Measurements from ENCODE around the gene CHKA. TPM values are rescaled to one million over a fixed set of nuclear protein-coding genes. Genes with fewer than 3 reads are reported as not detected.

CHKA gene
- total and polyA plus RNA-seq, 4 donors: 17.6 to 73.4 (median 49.0) TPM

GRCh38 chr11:68115285-68115684 is 5.9 kb downstream of the CHKA start:
- Histone ChIP-seq H3K36me3 (ENCODE audit: control insufficient read depth in 4 of 4, insufficient read depth in 4 of 4, low read length in 4 of 4) (peaks cover 0 to 3% (median 0%) of the 10 kb centered on the region in 4 donors), H3K27me3 (ENCODE audit: control insufficient read depth in 3 of 3, insufficient read depth in 3 of 3, low read length in 2 of 3) (no peaks in the 10 kb centered on the region), H3K27ac (ENCODE audit: low read depth in 1 of 2, low read length in 1 of 2) (no peak overlapping the region), H3K9ac (ENCODE audit: insufficient read depth in 1 of 2, low read length in 2 of 2) (no peak overlapping the region), H3K4me1 (ENCODE audit: control insufficient read depth in 5 of 5, insufficient read depth in 5 of 5, low read length in 5 of 5) (peaks cover 3 to 36% (median 6%) of the 10 kb centered on the region in 5 donors), H3K9me3 (ENCODE audit: control insufficient read depth in 4 of 4, insufficient read depth in 3 of 4, low read length in 3 of 4) (no peaks in the 10 kb centered on the region), H3K4me3 (no peak overlapping the region)
- TF ChIP-seq CTCF (IDR thresholded peaks at IDR 0.05; ENCODE audit: control extremely low read depth, extremely low read depth): no peak
- DNase-seq (no peak), ATAC-seq (ENCODE audit: insufficient read depth, low FRiP score) (no peak)
- WGBS, 2 donors: 42 to 60% methylated on average over 1 of the region's 1 CpG

- H3K4me1 ChIP-seq (ENCODE audit: control insufficient read depth in 5 of 5, insufficient read depth in 5 of 5, low read length in 5 of 5): peaks cover 0 to 23% (median 6%) of the 10 kb centered on the region in 5 donors
- H3K27me3 ChIP-seq (ENCODE audit: control insufficient read depth in 3 of 3, insufficient read depth in 3 of 3, low read length in 2 of 3): no peaks in the 10 kb centered on the region
- TF ChIP-seq CTCF (IDR thresholded peaks at IDR 0.05; ENCODE audit: control extremely low read depth, extremely low read depth): no peak
- H3K9ac ChIP-seq (ENCODE audit: insufficient read depth in 1 of 2, low read length in 2 of 2): no peak overlapping the region
- peak overlapping the region in 1 of 2 donors; percentile 16 for H3K27ac ChIP-seq (ENCODE audit: low read depth in 1 of 2, low read length in 1 of 2)
- peak in 2 of 3 donors; percentile 74 to 77 for DNase-seq
- no peaks in the 10 kb centered on the region for H3K9me3 ChIP-seq (ENCODE audit: control insufficient read depth in 4 of 4, insufficient read depth in 3 of 4, low read length in 3 of 4)
- 45 to 48% methylated on average over 3 of the region's 3 CpGs for WGBS, 2 donors
- no peak overlapping the region for H3K4me3 ChIP-seq
- peaks cover 0 to 3% (median 0%) of the 10 kb centered on the region in 4 donors for H3K36me3 ChIP-seq (ENCODE audit: control insufficient read depth in 4 of 4, insufficient read depth in 4 of 4, low read length in 4 of 4)
- no peak for ATAC-seq (ENCODE audit: insufficient read depth, low FRiP score)
These were observed 7.2 kb downstream of the CHKA start for GRCh38 chr11:68113986-68114385.

GRCh38 chr11:68107689-68108088 is 13.5 kb downstream of the CHKA start:
- H3K4me3 ChIP-seq: no peak overlapping the region
- no peaks in the 10 kb centered on the region for H3K9me3 ChIP-seq (ENCODE audit: control insufficient read depth in 4 of 4, insufficient read depth in 3 of 4, low read length in 3 of 4)
- H3K9ac ChIP-seq (ENCODE audit: insufficient read depth in 1 of 2, low read length in 2 of 2): no peak overlapping the region
- H3K4me1 ChIP-seq (ENCODE audit: control insufficient read depth in 5 of 5, insufficient read depth in 5 of 5, low read length in 5 of 5): peaks cover 0 to 18% (median 6%) of the 10 kb centered on the region in 5 donors
- DNase-seq (no peak), ATAC-seq (ENCODE audit: insufficient read depth, low FRiP score) (no peak)
- no peaks in the 10 kb centered on the region for H3K27me3 ChIP-seq (ENCODE audit: control insufficient read depth in 3 of 3, insufficient read depth in 3 of 3, low read length in 2 of 3)
- H3K27ac ChIP-seq (ENCODE audit: low read depth in 1 of 2, low read length in 1 of 2): peak overlapping the region in 1 of 2 donors; percentile 20
- no peaks in the 10 kb centered on the region for H3K36me3 ChIP-seq (ENCODE audit: control insufficient read depth in 4 of 4, insufficient read depth in 4 of 4, low read length in 4 of 4)
- 56 to 59% methylated on average over 10 of the region's 10 CpGs for WGBS, 2 donors
- TF ChIP-seq CTCF (IDR thresholded peaks at IDR 0.05; ENCODE audit: control extremely low read depth, extremely low read depth): no peak
